Neuronal stem cell (in vitro differentiated cells): ENCODE results near the gene GPR15LG.
"Not testable (repeated sequence)": the region's sequence is repeated elsewhere in the genome, so short reads cannot be mapped to it uniquely, and the experiment has no call there.

Experiments
- DNase-seq: peaks from one replicate; pipeline ENCODE4 v3.0.0-alpha.2; 2013; ENCODE audit warnings: low spot score
- H2AFZ ChIP-seq: one replicate; pipeline ENCODE4 v1.6.1; 2013; ENCODE audit warnings: mild to moderate bottlenecking, low read length, inconsistent platforms
- H2AK5ac ChIP-seq: 2 replicates; pipeline ENCODE4 v1.6.1; 2013; ENCODE audit warnings: low read depth, mild to moderate bottlenecking, inconsistent platforms, low read length, moderate library complexity, mixed read lengths
- H2BK120ac ChIP-seq: 2 replicates; pipeline ENCODE4 v1.6.1; 2013; ENCODE audit warnings: low read depth, mild to moderate bottlenecking, inconsistent platforms, low read length, moderate library complexity, mixed read lengths
- H2BK12ac ChIP-seq: one replicate; pipeline ENCODE4 v1.6.1; 2013; ENCODE audit warnings: low read length, inconsistent platforms
- H2BK15ac ChIP-seq: 2 replicates; pipeline ENCODE4 v1.6.1; 2013; ENCODE audit warnings: mild to moderate bottlenecking, low read length, inconsistent platforms, mixed read lengths
- H2BK5ac ChIP-seq: one replicate; pipeline ENCODE4 v1.6.1; 2013; ENCODE audit warnings: inconsistent platforms, mild to moderate bottlenecking, low read length, moderate library complexity
- H3K14ac ChIP-seq: one replicate; pipeline ENCODE4 v1.6.1; 2013; ENCODE audit warnings: low read length, inconsistent platforms
- H3K18ac ChIP-seq: 2 replicates; pipeline ENCODE4 v1.6.1; 2013; ENCODE audit warnings: low read length, inconsistent platforms
- H3K23ac ChIP-seq: 2 replicates; pipeline ENCODE4 v1.6.1; 2013; ENCODE audit warnings: low read depth, mild to moderate bottlenecking, mixed read lengths, low read length, inconsistent platforms; ENCODE audit not compliant: poor library complexity
- H3K27ac ChIP-seq: replicated peaks from 3 replicates; pipeline ENCODE4 v1.5.1; 2013; ENCODE audit warnings: low read length, inconsistent platforms
- H3K27me3 ChIP-seq, 3 experiments: 2 replicates each; pipeline ENCODE4 v1.6.1; 2013; ENCODE audit warnings: low read length in 3 of 3, mild to moderate bottlenecking in 2 of 3, inconsistent platforms in 1 of 3, low read depth in 1 of 3, mixed read lengths in 1 of 3, moderate library complexity in 1 of 3; ENCODE audit not compliant: control insufficient read depth in 3 of 3, insufficient read depth in 3 of 3
- H3K36me3 ChIP-seq, 2 donors: replicated peaks in 1 of 2; 2 replicates each; pipeline ENCODE4 v1.6.1; 2013; ENCODE audit warnings: low read length in 2 of 2; ENCODE audit not compliant: control insufficient read depth in 2 of 2, insufficient read depth in 2 of 2
- H3K4ac ChIP-seq: 2 replicates; pipeline ENCODE4 v1.6.1; 2013; ENCODE audit warnings: inconsistent platforms, mild to moderate bottlenecking, low read length, moderate library complexity
- H3K4me1 ChIP-seq, 2 donors: 1 replicate in 1 of 2; 2 replicates in 1 of 2; pipeline ENCODE4 v1.6.1; 2013; ENCODE audit warnings: low read length in 2 of 2, low read depth in 1 of 2; ENCODE audit not compliant: control insufficient read depth in 2 of 2, insufficient read depth in 1 of 2
- H3K4me2 ChIP-seq: one replicate; pipeline ENCODE4 v1.6.1; 2013; ENCODE audit warnings: mild to moderate bottlenecking, low read length, inconsistent platforms; ENCODE audit not compliant: insufficient read depth, poor library complexity, severe bottlenecking
- H3K4me3 ChIP-seq, 2 donors: 2 replicates each; pipeline ENCODE4 v1.5.1; 2013; ENCODE audit warnings: low read length in 2 of 2, mild to moderate bottlenecking in 2 of 2, inconsistent platforms in 1 of 2, moderate library complexity in 1 of 2
- H3K79me1 ChIP-seq: one replicate; pipeline ENCODE4 v1.6.1; 2013; ENCODE audit warnings: low read depth, mild to moderate bottlenecking, inconsistent platforms, low read length, moderate library complexity
- H3K9ac ChIP-seq: one replicate; pipeline ENCODE4 v1.6.1; 2013; ENCODE audit warnings: mild to moderate bottlenecking, low read depth, low read length, inconsistent platforms; ENCODE audit not compliant: poor library complexity
- H3K9me3 ChIP-seq, 2 donors: replicated peaks in 1 of 2; 2 replicates each; pipeline versions ENCODE3 to v1.6.1; 2013; ENCODE audit warnings: low read length in 2 of 2, mild to moderate bottlenecking in 2 of 2, inconsistent platforms in 1 of 2, low read depth in 1 of 2, mixed read lengths in 1 of 2, moderate library complexity in 1 of 2; ENCODE audit not compliant: control insufficient read depth in 2 of 2, insufficient read depth in 1 of 2
- H4K8ac ChIP-seq: one replicate; pipeline ENCODE4 v1.6.1; 2013; ENCODE audit warnings: low read depth, mild to moderate bottlenecking, inconsistent platforms, low read length, moderate library complexity
- H4K91ac ChIP-seq: one replicate; pipeline ENCODE4 v1.6.1; 2013; ENCODE audit warnings: low read length, low read depth, mild to moderate bottlenecking, inconsistent platforms; ENCODE audit not compliant: poor library complexity
- WGBS, 2 donors: extraction: QIAGEN DNeasy Blood & Tissue Kit; methylation state at CpG; one replicate each; pipeline ENCODE4 v1.1.7; 2013; ENCODE audit warnings: missing lambda C conversion rate in 2 of 2, mixed read lengths in 1 of 2; ENCODE audit not compliant: insufficient read length in 2 of 2, insufficient replicate concordance in 1 of 2; ENCODE audit errors: extremely low coverage in 2 of 2; 5-methylcytosine and 5-hydroxymethylcytosine counted together

The GPR15LG gene

DNA sequence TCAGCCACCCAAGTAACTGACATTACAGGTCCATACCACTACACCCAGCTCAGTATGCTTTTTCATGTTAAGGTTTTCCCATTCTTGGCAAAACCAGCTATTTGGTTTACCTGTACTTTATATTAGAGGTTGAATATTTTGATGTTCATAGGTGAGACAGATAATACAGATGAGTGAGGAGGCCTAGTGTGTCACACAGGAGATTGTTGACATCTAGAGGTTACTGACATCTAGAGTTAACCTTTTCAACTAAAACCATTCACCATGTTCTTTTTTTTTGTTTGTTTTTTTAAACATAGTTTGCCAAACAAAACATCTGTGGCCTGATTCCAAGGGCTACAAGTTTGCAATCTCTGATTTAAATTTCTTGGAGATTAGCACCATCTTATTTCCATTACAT lies 26.3 kb upstream of the GPR15LG start:
- H2BK5ac ChIP-seq = no peak overlapping the region
- H3K23ac ChIP-seq = no peak overlapping the region
- no peak overlapping the region for H3K4me3 ChIP-seq
- no peaks in the 10 kb centered on the region for H3K27me3 ChIP-seq
- H3K27ac ChIP-seq = no peak overlapping the region
- H2BK12ac ChIP-seq = no peak overlapping the region
- H3K9me3 ChIP-seq = no peaks in the 10 kb centered on the region
- H3K79me1 ChIP-seq = no peaks in the 10 kb centered on the region
- H4K8ac ChIP-seq = no peak overlapping the region
- no peak for DNase-seq
- no peaks in the 10 kb centered on the region for H3K4me1 ChIP-seq
- no peak overlapping the region for H2AK5ac ChIP-seq
- H3K4ac ChIP-seq = no peak overlapping the region
- H2AFZ ChIP-seq = no peak overlapping the region
- no peak overlapping the region for H3K14ac ChIP-seq
- no peak overlapping the region for H3K4me2 ChIP-seq
- H4K91ac ChIP-seq = no peak overlapping the region
- no peak overlapping the region for H2BK15ac ChIP-seq
- H2BK120ac ChIP-seq = no peak overlapping the region
- H3K18ac ChIP-seq = no peak overlapping the region
- peaks cover 29 to 97% of the 10 kb centered on the region in 2 donors for H3K36me3 ChIP-seq
- no peak overlapping the region for H3K9ac ChIP-seq

DNA sequence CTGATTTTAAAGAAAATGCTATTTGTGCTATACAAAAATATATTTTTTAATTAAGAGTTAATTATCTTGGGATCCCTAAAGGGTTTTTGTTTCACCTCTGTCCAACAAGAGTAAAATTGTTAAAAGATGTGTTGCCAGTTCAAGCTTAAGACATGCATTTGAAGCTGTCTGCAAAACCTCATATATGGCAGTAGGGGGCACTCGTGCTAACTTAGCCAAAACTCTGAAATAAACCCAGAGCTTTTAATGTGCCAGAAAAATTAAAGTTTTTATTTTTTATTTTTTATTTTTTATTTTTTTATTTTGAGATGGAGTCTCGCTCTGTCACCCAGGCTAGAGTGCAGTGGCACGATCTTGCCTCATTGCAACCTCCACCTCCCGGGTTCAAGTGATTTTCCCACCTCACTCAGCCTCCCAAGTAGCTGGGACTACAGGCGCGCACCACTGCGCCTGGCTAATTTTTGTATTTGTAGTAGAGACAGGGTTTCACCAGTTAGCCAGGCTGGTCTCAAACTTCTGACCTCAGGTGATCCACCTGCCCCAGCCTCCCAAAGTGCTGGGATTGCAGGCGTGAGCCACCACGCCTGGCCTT lies 25.5 kb upstream of the GPR15LG start:
- H3K4ac ChIP-seq, H3K14ac ChIP-seq, H3K4me3 ChIP-seq, H3K4me1 ChIP-seq, H3K27ac ChIP-seq, H3K9ac ChIP-seq, H3K4me2 ChIP-seq, H2BK15ac ChIP-seq, H2AFZ ChIP-seq, H3K79me1 ChIP-seq, H3K9me3 ChIP-seq, H2AK5ac ChIP-seq, H4K8ac ChIP-seq, H2BK120ac ChIP-seq, DNase-seq, H2BK12ac ChIP-seq, H4K91ac ChIP-seq, H3K27me3 ChIP-seq, H2BK5ac ChIP-seq, H3K23ac ChIP-seq, H3K18ac ChIP-seq: not testable (repeated sequence)
- no CpG with 5 or more reads among the region's 9 CpGs for WGBS, 2 donors
- H3K36me3 ChIP-seq = peaks cover 27 to 97% of the 10 kb centered on the region in 2 donors

DNA sequence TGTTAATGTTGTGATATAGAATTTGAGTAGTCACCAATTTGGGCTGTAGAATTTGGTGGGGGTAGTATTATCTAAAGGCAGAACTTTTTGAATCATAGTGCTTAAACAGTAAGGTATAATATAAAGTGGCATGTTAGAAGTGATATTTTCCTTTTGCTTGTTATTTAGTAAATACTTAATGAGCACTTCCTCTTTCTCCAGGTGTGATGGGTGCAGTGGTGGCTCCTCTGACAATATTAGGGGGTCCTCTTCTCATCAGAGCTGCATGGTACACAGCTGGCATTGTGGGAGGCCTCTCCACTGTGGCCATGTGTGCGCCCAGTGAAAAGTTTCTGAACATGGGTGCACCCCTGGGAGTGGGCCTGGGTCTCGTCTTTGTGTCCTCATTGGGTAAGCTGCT lies 23.7 kb upstream of the GPR15LG start:
- Histone ChIP-seq H3K23ac (no peak overlapping the region), H3K27me3 (no peaks in the 10 kb centered on the region), H3K14ac (no peak overlapping the region), H2AFZ (no peak overlapping the region), H3K79me1 (no peaks in the 10 kb centered on the region), H3K27ac (no peak overlapping the region), H3K4me3 (no peak overlapping the region), H4K91ac (no peak overlapping the region), H3K4me2 (no peak overlapping the region), H3K9me3 (no peaks in the 10 kb centered on the region), H3K4ac (no peak overlapping the region), H2AK5ac (no peak overlapping the region), H2BK15ac (no peak overlapping the region), H4K8ac (no peak overlapping the region), H3K9ac (no peak overlapping the region), H3K4me1 (no peaks in the 10 kb centered on the region), H3K36me3 (peaks cover 23 to 96% of the 10 kb centered on the region in 2 donors), H2BK12ac (no peak overlapping the region), H2BK5ac (no peak overlapping the region), H2BK120ac (no peak overlapping the region), H3K18ac (no peak overlapping the region)
- DNase-seq = no peak
- no CpG with 5 or more reads among the region's 2 CpGs for WGBS, 2 donors

DNA sequence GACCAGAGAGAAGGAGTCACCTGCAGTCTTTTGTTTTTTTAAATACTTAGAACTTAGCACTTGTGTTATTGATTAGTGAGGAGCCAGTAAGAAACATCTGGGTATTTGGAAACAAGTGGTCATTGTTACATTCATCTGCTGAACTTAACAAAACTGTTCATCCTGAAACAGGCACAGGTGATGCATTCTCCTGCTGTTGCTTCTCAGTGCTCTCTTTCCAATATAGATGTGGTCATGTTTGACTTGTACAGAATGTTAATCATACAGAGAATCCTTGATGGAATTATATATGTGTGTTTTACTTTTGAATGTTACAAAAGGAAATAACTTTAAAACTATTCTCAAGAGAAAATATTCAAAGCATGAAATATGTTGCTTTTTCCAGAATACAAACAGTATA lies 20.8 kb upstream of the GPR15LG start:
- Histone ChIP-seq H3K79me1 (peaks cover 2% of the 10 kb centered on the region), H2BK12ac (no peak overlapping the region), H2BK15ac (no peak overlapping the region), H2BK120ac (no peak overlapping the region), H3K9ac (no peak overlapping the region), H3K14ac (no peak overlapping the region), H3K23ac (no peak overlapping the region), H4K91ac (no peak overlapping the region), H2AK5ac (no peak overlapping the region), H3K9me3 (no peaks in the 10 kb centered on the region), H3K4ac (no peak overlapping the region), H3K4me3 (no peak overlapping the region), H3K4me1 (no peaks in the 10 kb centered on the region), H2AFZ (no peak overlapping the region), H2BK5ac (no peak overlapping the region), H3K27me3 (no peaks in the 10 kb centered on the region), H4K8ac (no peak overlapping the region), H3K4me2 (no peak overlapping the region), H3K36me3 (peaks cover 18 to 71% of the 10 kb centered on the region in 2 donors), H3K27ac (no peak overlapping the region), H3K18ac (no peak overlapping the region)
- DNase-seq = no peak
